ENCODE data around the gene CDK17. TPM values are rescaled to one million over a fixed set of nuclear protein-coding genes. Genes with fewer than 3 reads are reported as not detected.

Gene CDK17
- total RNA-seq, 2 donors from 2014 or later = 20.9 to 27.1 TPM

GRCh38 chr12:96274331-96274730 lies 125.9 kb downstream of the CDK17 start:
- H3K27ac ChIP-seq = no peak overlapping the region
- DNase-seq (ENCODE audit: low spot score) = no peak
- H3K4me3 ChIP-seq = no peak overlapping the region
- H3K9me3 ChIP-seq = no peaks in the 10 kb centered on the region
- no peaks in the 10 kb centered on the region for H3K27me3 ChIP-seq
- H3K36me3 ChIP-seq = peaks cover 13% of the 10 kb centered on the region
- TF ChIP-seq, protein P1, sequence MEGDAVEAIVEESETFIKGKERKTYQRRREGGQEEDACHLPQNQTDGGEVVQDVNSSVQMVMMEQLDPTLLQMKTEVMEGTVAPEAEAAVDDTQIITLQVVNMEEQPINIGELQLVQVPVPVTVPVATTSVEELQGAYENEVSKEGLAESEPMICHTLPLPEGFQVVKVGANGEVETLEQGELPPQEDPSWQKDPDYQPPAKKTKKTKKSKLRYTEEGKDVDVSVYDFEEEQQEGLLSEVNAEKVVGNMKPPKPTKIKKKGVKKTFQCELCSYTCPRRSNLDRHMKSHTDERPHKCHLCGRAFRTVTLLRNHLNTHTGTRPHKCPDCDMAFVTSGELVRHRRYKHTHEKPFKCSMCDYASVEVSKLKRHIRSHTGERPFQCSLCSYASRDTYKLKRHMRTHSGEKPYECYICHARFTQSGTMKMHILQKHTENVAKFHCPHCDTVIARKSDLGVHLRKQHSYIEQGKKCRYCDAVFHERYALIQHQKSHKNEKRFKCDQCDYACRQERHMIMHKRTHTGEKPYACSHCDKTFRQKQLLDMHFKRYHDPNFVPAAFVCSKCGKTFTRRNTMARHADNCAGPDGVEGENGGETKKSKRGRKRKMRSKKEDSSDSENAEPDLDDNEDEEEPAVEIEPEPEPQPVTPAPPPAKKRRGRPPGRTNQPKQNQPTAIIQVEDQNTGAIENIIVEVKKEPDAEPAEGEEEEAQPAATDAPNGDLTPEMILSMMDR (IDR thresholded peaks at IDR 0.05) = no peak
- no peaks in the 10 kb centered on the region for H3K4me1 ChIP-seq

GRCh38 chr12:96271469-96272199 lies 128.6 kb downstream of the CDK17 start:
- H3K27me3 ChIP-seq = no peaks in the 10 kb centered on the region
- DNase-seq (ENCODE audit: low spot score) = no peak
- H3K9me3 ChIP-seq = no peaks in the 10 kb centered on the region
- H3K36me3 ChIP-seq = peaks cover 32% of the 10 kb centered on the region
- H3K27ac ChIP-seq = no peak overlapping the region
- TF ChIP-seq, protein P1 (IDR thresholded peaks at IDR 0.05) = no peak
- no peaks in the 10 kb centered on the region for H3K4me1 ChIP-seq
- H3K4me3 ChIP-seq = no peak overlapping the region

GRCh38 chr12:96266238-96266637 lies 134.0 kb downstream of the CDK17 start:
- TF ChIP-seq, protein P1 (IDR thresholded peaks at IDR 0.05) = no peak
- Histone ChIP-seq H3K9me3 (no peaks in the 10 kb centered on the region), H3K4me3 (no peak overlapping the region), H3K36me3 (peaks cover 34% of the 10 kb centered on the region), H3K27me3 (no peaks in the 10 kb centered on the region), H3K4me1 (peaks cover 0 to 4% of the 10 kb centered on the region in 2 donors), H3K27ac (no peak overlapping the region)
- no peak for DNase-seq (ENCODE audit: low spot score)

DNA sequence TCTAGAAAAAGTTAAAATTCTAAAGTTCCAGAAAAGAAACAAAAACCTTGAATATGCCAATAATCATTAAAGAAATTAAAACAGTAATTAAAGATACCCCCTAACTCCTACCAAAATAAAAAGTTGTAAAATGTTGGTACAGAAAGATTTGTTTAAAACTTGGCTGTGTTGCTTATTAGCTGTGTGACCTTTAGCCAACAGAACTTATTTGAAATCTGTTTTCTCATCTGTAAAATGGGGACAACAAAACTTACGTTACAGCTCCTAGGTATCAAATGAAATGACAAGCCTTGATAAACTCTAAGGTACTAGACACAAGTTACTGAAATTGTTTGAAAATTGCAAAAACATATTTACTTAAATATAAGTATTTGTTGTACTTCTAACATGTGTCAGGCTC lies 134.4 kb downstream of the CDK17 start:
- H3K36me3 ChIP-seq = peaks cover 37% of the 10 kb centered on the region

DNA sequence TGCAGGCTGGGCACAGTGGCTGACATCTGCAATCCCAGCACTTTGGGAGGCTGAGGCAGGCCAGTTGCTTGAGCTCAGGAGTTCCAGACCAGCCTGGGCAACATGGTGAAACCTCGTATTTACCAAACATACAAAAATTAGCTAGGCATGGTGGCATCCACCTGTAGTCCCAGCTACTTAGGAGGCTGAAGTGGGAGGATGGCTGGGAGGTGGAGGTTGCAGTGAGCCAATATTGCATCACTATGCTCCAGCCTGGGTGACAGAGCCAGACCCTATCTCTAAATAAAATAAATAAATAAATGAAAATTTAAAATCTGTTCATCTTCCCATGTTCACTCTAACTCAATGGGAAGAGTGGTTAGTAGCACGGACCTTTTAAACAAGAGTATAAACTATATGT lies 134.8 kb downstream of the CDK17 start:
- TF ChIP-seq, protein P1 (IDR thresholded peaks at IDR 0.05) = no peak

More for the DNA sequence above, 134.4 kb downstream of the CDK17 start:
- Histone ChIP-seq H3K9me3 (no peaks in the 10 kb centered on the region), H3K27me3 (no peaks in the 10 kb centered on the region), H3K4me3 (no peak overlapping the region), H3K4me1 (peaks cover 0 to 5% of the 10 kb centered on the region in 2 donors), H3K27ac (no peak overlapping the region)
- TF ChIP-seq, protein P1 (IDR thresholded peaks at IDR 0.05) = no peak
- no peak for DNase-seq (ENCODE audit: low spot score)

More for the DNA sequence above, 134.8 kb downstream of the CDK17 start:
- Histone ChIP-seq H3K9me3 (no peaks in the 10 kb centered on the region), H3K36me3 (peaks cover 38% of the 10 kb centered on the region), H3K27ac (no peak overlapping the region), H3K4me1 (peaks cover 0 to 5% of the 10 kb centered on the region in 2 donors), H3K27me3 (no peaks in the 10 kb centered on the region), H3K4me3 (no peak overlapping the region)
- DNase-seq (ENCODE audit: low spot score) = no peak

Data from right atrium auricular region (tissue), 2 donors.